WTC11 (cell line): ENCODE results near the gene RFX3. TPM values are rescaled to one million over a fixed set of nuclear protein-coding genes. Genes with fewer than 3 reads are reported as not detected.

Source experiments
- ATAC-seq: fragments of 200-7000 bp; cut with Tn5 transposase; 2 replicates; pipeline ENCODE4 v1.10.0; 2021; ENCODE audit warnings: mild to moderate bottlenecking, moderate library complexity
- CTCF ChIA-PET: fragments of 300-600 bp; sonication (Branson Sonifier 250); formaldehyde crosslinking; loops from one replicate; lab custom pipeline; 2021; ENCODE audit warnings: antibody characterized with exemption; lab: Charles Lee
- POLR2A ChIA-PET: fragments of 350-600 bp; sonication (Branson Sonifier 250); formaldehyde crosslinking; loops from one replicate; lab custom pipeline; 2021; ENCODE audit warnings: antibody characterized with exemption; lab: Charles Lee
- DNase-seq: peaks from one replicate; pipeline ENCODE4 v3.0.0; 2021; ENCODE audit warnings: low spot score
- H3K27ac Mint-ChIP-seq: 2 replicates; pipeline ENCODE4 v1.8.0; 2021; ENCODE audit warnings: mixed read lengths
- H3K27me3 Mint-ChIP-seq: 2 replicates; pipeline ENCODE4 v1.8.0; 2021; ENCODE audit warnings: low read depth, mild to moderate bottlenecking, moderate library complexity, mixed read lengths
- H3K36me3 Mint-ChIP-seq: 2 replicates; pipeline ENCODE4 v1.8.0; 2021; ENCODE audit warnings: mixed read lengths
- H3K4me1 Mint-ChIP-seq: 2 replicates; pipeline ENCODE4 v1.8.0; 2022; ENCODE audit warnings: mixed read lengths
- H3K4me3 Mint-ChIP-seq: 2 replicates; pipeline ENCODE4 v1.8.0; 2021; ENCODE audit warnings: mild to moderate bottlenecking, moderate library complexity, mixed read lengths
- H3K9me3 Mint-ChIP-seq: 2 replicates; pipeline ENCODE4 v1.8.0; 2021; ENCODE audit warnings: mixed read lengths
- CBFB ChIP-seq: sonication (generic); formaldehyde crosslinking; IDR thresholded peaks from 2 replicates; pipeline ENCODE4 v1.8.1; 2022; ENCODE audit warnings: mild to moderate bottlenecking, low read depth, missing genetic modification reagents
- CREM ChIP-seq: sonication (generic); formaldehyde crosslinking; IDR thresholded peaks from 2 replicates; pipeline ENCODE4 v1.8.1; 2022; ENCODE audit warnings: mild to moderate bottlenecking, missing genetic modification reagents, moderate library complexity
- EMX1 ChIP-seq: fragments of 250-450 bp; sonication (Bioruptor Pico); IDR thresholded peaks from 2 replicates; pipeline ENCODE4 v1.8.0; 2021; ENCODE audit warnings: mild to moderate bottlenecking
- ESRRA ChIP-seq: sonication (generic); formaldehyde crosslinking; IDR thresholded peaks from 2 replicates; pipeline ENCODE4 v1.8.1; 2022; ENCODE audit warnings: mild to moderate bottlenecking, missing genetic modification reagents, borderline replicate concordance
- GRHL2 ChIP-seq: fragments of 250-450 bp; sonication (Bioruptor Pico); IDR thresholded peaks from 2 replicates; pipeline ENCODE4 v1.8.0; 2022; ENCODE audit warnings: mild to moderate bottlenecking, moderate library complexity; ENCODE audit not compliant: insufficient replicate concordance, severe bottlenecking
- IRF2 ChIP-seq: sonication (generic); formaldehyde crosslinking; IDR thresholded peaks from 2 replicates; pipeline ENCODE4 v1.8.0; 2022; ENCODE audit warnings: low read depth, missing genetic modification reagents, borderline replicate concordance
- JUN ChIP-seq: sonication (generic); formaldehyde crosslinking; IDR thresholded peaks from 2 replicates; pipeline ENCODE4 v1.8.0; 2023; ENCODE audit warnings: mild to moderate bottlenecking, missing genetic modification reagents
- MYBL2 ChIP-seq: sonication (generic); formaldehyde crosslinking; IDR thresholded peaks from 2 replicates; pipeline ENCODE4 v1.8.1; 2023; ENCODE audit warnings: mild to moderate bottlenecking, moderate library complexity, missing genetic modification reagents
- NR3C1 ChIP-seq: sonication (generic); formaldehyde crosslinking; conservative IDR thresholded peaks from 2 replicates; pipeline ENCODE4 v1.8.1; 2023; ENCODE audit warnings: low read depth, mild to moderate bottlenecking, missing genetic modification reagents
- SOX15 ChIP-seq: fragments of 250-450 bp; sonication (Bioruptor Pico); IDR thresholded peaks from 2 replicates; pipeline ENCODE4 v1.9.0; 2021; ENCODE audit warnings: mild to moderate bottlenecking
- TEAD1 ChIP-seq: sonication (generic); formaldehyde crosslinking; IDR thresholded peaks from 2 replicates; pipeline ENCODE4 v1.8.0; 2022; ENCODE audit warnings: mild to moderate bottlenecking, missing genetic modification reagents
- TP53 ChIP-seq: sonication (generic); formaldehyde crosslinking; IDR thresholded peaks from 2 replicates; pipeline ENCODE4 v1.8.1; 2023; ENCODE audit warnings: mild to moderate bottlenecking, missing genetic modification reagents
- ZNF263 ChIP-seq: sonication (generic); formaldehyde crosslinking; IDR thresholded peaks from 2 replicates; pipeline ENCODE4 v1.8.1; 2022; ENCODE audit warnings: low read depth, mild to moderate bottlenecking, moderate library complexity, missing genetic modification reagents
- ZNF416 ChIP-seq: fragments of 250-450 bp; sonication (Bioruptor Pico); IDR thresholded peaks from 2 replicates; pipeline ENCODE4 v1.9.0; 2021; ENCODE audit warnings: mild to moderate bottlenecking, inconsistent platforms
- total RNA-seq: library from RNA; stranded (reverse); gene quantifications from 3 replicates; pipeline ENCODE4 v1.2.3, GENCODE V29; 2021
- TF ChIP-seq, protein P1 (sequence below): sonication (generic); formaldehyde crosslinking; IDR thresholded peaks from 2 replicates; pipeline ENCODE4 v1.8.1; 2023; ENCODE audit warnings: mild to moderate bottlenecking, missing genetic modification reagents, borderline replicate concordance
- TF ChIP-seq, protein P2 (sequence below): sonication (generic); formaldehyde crosslinking; IDR thresholded peaks from 2 replicates; pipeline ENCODE4 v1.8.1; 2022; ENCODE audit warnings: missing genetic modification reagents, borderline replicate concordance
- TF ChIP-seq, protein P3 (sequence below): sonication (generic); formaldehyde crosslinking; IDR thresholded peaks from 2 replicates; pipeline ENCODE4 v1.8.0; 2022; ENCODE audit warnings: mild to moderate bottlenecking, missing genetic modification reagents
- TF ChIP-seq, protein P4 (sequence below): sonication (generic); formaldehyde crosslinking; IDR thresholded peaks from 2 replicates; pipeline ENCODE4 v1.8.0; 2023; ENCODE audit warnings: mild to moderate bottlenecking, missing genetic modification reagents
- TF ChIP-seq, protein P5 (sequence below): sonication (generic); formaldehyde crosslinking; IDR thresholded peaks from 2 replicates; pipeline ENCODE4 v1.8.1; 2023; ENCODE audit warnings: mild to moderate bottlenecking, missing genetic modification reagents, moderate library complexity

The RFX3 gene
- total RNA-seq, 1 experiment from 2014 or later = 13.7 TPM

DNA sequence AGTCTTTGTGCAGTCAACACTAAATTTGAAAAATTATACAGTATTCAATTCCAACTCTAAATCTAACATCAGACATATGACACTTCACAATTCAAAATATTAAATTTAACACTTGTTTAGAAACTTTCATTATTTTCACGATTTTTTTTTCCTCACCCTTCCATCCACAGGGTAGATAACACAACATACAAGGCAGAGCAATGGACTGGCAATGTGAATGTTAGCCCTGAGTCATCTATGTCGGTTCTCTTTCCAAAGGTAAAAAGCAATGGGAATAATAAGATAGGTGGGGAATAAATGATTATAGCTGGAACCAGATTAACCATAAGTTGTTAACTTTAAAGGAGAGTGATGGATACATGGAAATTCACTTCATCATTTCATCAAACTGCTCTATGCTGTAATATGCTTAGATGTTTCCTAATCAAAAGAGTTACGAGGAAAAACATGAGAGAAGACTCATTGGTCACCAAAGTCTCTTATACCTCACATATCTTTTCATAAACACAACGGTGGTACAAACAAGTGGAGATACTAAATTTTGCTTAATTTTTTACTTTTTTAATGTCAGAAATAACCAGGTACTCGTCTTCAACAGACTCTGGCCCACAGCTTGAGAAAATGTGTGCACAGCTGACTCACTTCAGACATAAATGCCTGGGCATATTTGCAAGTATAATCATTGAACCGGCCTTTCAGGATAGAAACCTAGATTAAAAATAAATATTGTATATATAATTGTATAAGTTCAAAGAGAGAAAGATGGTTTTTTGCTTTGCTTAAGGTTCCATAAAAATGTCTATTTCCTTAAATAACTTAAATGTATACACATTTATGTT, 23.0 kb downstream of the RFX3 start (continued):
- TF ChIP-seq MYBL2 (no peak), IRF2 (CRISPR knock-in tag) (no peak), NR3C1 (no peak)
- TF ChIP-seq, protein P1, sequence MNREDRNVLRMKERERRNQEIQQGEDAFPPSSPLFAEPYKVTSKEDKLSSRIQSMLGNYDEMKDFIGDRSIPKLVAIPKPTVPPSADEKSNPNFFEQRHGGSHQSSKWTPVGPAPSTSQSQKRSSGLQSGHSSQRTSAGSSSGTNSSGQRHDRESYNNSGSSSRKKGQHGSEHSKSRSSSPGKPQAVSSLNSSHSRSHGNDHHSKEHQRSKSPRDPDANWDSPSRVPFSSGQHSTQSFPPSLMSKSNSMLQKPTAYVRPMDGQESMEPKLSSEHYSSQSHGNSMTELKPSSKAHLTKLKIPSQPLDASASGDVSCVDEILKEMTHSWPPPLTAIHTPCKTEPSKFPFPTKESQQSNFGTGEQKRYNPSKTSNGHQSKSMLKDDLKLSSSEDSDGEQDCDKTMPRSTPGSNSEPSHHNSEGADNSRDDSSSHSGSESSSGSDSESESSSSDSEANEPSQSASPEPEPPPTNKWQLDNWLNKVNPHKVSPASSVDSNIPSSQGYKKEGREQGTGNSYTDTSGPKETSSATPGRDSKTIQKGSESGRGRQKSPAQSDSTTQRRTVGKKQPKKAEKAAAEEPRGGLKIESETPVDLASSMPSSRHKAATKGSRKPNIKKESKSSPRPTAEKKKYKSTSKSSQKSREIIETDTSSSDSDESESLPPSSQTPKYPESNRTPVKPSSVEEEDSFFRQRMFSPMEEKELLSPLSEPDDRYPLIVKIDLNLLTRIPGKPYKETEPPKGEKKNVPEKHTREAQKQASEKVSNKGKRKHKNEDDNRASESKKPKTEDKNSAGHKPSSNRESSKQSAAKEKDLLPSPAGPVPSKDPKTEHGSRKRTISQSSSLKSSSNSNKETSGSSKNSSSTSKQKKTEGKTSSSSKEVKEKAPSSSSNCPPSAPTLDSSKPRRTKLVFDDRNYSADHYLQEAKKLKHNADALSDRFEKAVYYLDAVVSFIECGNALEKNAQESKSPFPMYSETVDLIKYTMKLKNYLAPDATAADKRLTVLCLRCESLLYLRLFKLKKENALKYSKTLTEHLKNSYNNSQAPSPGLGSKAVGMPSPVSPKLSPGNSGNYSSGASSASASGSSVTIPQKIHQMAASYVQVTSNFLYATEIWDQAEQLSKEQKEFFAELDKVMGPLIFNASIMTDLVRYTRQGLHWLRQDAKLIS (CRISPR knock-in tag) = no peak
- TF ChIP-seq, protein P2, sequence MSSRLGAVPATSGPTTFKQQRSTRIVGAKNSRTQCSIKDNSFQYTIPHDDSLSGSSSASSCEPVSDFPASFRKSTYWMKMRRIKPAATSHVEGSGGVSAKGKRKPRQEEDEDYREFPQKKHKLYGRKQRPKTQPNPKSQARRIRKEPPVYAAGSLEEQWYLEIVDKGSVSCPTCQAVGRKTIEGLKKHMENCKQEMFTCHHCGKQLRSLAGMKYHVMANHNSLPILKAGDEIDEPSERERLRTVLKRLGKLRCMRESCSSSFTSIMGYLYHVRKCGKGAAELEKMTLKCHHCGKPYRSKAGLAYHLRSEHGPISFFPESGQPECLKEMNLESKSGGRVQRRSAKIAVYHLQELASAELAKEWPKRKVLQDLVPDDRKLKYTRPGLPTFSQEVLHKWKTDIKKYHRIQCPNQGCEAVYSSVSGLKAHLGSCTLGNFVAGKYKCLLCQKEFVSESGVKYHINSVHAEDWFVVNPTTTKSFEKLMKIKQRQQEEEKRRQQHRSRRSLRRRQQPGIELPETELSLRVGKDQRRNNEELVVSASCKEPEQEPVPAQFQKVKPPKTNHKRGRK (CRISPR knock-in tag) = no peak
- TF ChIP-seq, protein P3, sequence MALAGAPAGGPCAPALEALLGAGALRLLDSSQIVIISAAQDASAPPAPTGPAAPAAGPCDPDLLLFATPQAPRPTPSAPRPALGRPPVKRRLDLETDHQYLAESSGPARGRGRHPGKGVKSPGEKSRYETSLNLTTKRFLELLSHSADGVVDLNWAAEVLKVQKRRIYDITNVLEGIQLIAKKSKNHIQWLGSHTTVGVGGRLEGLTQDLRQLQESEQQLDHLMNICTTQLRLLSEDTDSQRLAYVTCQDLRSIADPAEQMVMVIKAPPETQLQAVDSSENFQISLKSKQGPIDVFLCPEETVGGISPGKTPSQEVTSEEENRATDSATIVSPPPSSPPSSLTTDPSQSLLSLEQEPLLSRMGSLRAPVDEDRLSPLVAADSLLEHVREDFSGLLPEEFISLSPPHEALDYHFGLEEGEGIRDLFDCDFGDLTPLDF (CRISPR knock-in tag) = no peak
- TF ChIP-seq, all 79 proteins: peak for 0

DNA sequence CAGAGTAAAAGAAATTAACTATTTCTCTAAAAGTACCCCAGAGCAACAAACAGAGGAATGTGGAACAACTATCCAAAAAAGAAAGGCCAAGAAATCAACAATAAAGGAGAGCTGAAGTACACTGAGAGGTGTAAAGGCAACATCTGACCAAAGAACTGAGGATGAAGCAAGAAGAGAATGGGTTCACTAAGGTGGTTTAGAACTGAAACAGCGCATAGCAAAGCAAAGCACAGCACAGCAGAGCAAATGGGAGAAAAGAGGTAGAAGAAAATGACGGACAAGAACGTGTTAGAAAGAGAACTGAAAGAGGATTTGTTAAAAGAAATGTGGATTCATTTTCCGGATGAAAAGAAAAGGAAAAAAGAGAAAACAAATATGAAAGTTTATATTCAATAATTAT, 25.8 kb downstream of the RFX3 start:
- TF ChIP-seq SOX15 (no peak), JUN (CRISPR knock-in tag) (no peak), MYBL2 (no peak), ZNF263 (CRISPR knock-in tag) (no peak), GRHL2 (CRISPR knock-in tag) (no peak), IRF2 (CRISPR knock-in tag) (no peak), TP53 (CRISPR knock-in tag) (no peak)
- Mint-ChIP-seq H3K27ac (peak overlapping the region; percentile 75), H3K27me3 (no peaks in the 10 kb centered on the region), H3K36me3 (no peaks in the 10 kb centered on the region), H3K4me3 (no peak overlapping the region), H3K9me3 (no peaks in the 10 kb centered on the region), H3K4me1 (peaks cover 16% of the 10 kb centered on the region)
- no peak for DNase-seq
- POLR2A ChIA-PET = no interaction called here
- no peak for ATAC-seq
- CTCF ChIA-PET = interaction anchor here (1.2 kb wide), 1 partner anchor 19 kb away, joined by 3 read pairs; no protein-coding TSS in a partner anchor

DNA sequence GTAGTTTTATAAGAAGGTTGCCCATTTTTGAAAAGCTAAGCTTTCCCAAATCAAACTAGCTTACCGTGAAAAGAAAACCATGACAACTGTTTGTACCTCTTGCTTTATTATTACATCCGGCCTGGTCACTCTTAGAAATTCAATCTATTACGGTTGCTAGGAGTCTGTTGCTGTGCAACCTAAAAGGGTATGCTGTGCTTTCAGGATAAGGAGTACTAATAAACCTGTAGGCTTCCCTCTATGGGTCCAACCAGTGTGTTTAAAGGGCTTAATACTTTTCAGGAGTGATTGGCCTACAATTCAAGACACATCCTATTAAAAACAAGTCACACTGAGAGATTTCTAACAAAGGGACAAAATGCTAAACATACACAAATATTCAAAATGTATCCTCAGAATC, 27.1 kb downstream of the RFX3 start:
- TF ChIP-seq CBFB = no peak
- TF ChIP-seq, protein P4, sequence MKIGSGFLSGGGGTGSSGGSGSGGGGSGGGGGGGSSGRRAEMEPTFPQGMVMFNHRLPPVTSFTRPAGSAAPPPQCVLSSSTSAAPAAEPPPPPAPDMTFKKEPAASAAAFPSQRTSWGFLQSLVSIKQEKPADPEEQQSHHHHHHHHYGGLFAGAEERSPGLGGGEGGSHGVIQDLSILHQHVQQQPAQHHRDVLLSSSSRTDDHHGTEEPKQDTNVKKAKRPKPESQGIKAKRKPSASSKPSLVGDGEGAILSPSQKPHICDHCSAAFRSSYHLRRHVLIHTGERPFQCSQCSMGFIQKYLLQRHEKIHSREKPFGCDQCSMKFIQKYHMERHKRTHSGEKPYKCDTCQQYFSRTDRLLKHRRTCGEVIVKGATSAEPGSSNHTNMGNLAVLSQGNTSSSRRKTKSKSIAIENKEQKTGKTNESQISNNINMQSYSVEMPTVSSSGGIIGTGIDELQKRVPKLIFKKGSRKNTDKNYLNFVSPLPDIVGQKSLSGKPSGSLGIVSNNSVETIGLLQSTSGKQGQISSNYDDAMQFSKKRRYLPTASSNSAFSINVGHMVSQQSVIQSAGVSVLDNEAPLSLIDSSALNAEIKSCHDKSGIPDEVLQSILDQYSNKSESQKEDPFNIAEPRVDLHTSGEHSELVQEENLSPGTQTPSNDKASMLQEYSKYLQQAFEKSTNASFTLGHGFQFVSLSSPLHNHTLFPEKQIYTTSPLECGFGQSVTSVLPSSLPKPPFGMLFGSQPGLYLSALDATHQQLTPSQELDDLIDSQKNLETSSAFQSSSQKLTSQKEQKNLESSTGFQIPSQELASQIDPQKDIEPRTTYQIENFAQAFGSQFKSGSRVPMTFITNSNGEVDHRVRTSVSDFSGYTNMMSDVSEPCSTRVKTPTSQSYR = no peak
- TF ChIP-seq, protein P5, sequence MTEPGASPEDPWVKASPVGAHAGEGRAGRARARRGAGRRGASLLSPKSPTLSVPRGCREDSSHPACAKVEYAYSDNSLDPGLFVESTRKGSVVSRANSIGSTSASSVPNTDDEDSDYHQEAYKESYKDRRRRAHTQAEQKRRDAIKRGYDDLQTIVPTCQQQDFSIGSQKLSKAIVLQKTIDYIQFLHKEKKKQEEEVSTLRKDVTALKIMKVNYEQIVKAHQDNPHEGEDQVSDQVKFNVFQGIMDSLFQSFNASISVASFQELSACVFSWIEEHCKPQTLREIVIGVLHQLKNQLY (CRISPR knock-in tag) = no peak
- TF ChIP-seq TEAD1 (CRISPR knock-in tag) = no peak
- TF ChIP-seq EMX1 (CRISPR knock-in tag) = no peak
- TF ChIP-seq ESRRA (CRISPR knock-in tag) = no peak
- no peak for TF ChIP-seq ZNF416
- TF ChIP-seq CREM (CRISPR knock-in tag) = no peak
- POLR2A ChIA-PET = no interaction called here
- Mint-ChIP-seq H3K4me3 (no peak overlapping the region), H3K4me1 (peaks cover 16% of the 10 kb centered on the region), H3K27me3 (no peaks in the 10 kb centered on the region), H3K27ac (no peak overlapping the region; the same call in 1 of the 2 replicates), H3K36me3 (no peaks in the 10 kb centered on the region), H3K9me3 (peaks cover 3% of the 10 kb centered on the region; the same call in 1 of the 2 replicates)
- CTCF ChIA-PET = no interaction called here
- DNase-seq (no peak), ATAC-seq (peak; percentile 60; the same call in 1 of the 2 replicates)
